ENCODE measurements around the gene PCK1.

PCK1 gene

GRCh38 chr20:57577679-57578475 is 17.0 kb downstream of the PCK1 start:
- no peak for DNase-seq (ENCODE audit: low spot score)

GRCh38 chr20:57578476-57579165 is 17.7 kb downstream of the PCK1 start:
- no peak for DNase-seq (ENCODE audit: low spot score)

GRCh38 chr20:57579331-57579897 is 18.5 kb downstream of the PCK1 start:
- no peak for DNase-seq (ENCODE audit: low spot score)

GRCh38 chr20:57579898-57580447 is 19.1 kb downstream of the PCK1 start:
- DNase-seq (ENCODE audit: low spot score), result no peak

- DNase-seq (ENCODE audit: low spot score), result no peak
Observed at GRCh38 chr20:57580478-57581201, 19.7 kb downstream of the PCK1 start.

GRCh38 chr20:57581202-57582028 is 20.5 kb downstream of the PCK1 start:
- DNase-seq (ENCODE audit: low spot score), result no peak

GRCh38 chr20:57582029-57582378 is 21.1 kb downstream of the PCK1 start:
- no peak for DNase-seq (ENCODE audit: low spot score)

- no peak for DNase-seq (ENCODE audit: low spot score)
Observed at GRCh38 chr20:57582432-57583288, 21.8 kb downstream of the PCK1 start.

GRCh38 chr20:57583289-57584257 is 22.7 kb downstream of the PCK1 start:
- no peak for DNase-seq (ENCODE audit: low spot score)

GRCh38 chr20:57584768-57585461 is 24.0 kb downstream of the PCK1 start:
- DNase-seq (ENCODE audit: low spot score), result no peak

- DNase-seq (ENCODE audit: low spot score), result no peak
Observed at GRCh38 chr20:57585466-57586213, 24.7 kb downstream of the PCK1 start.

GRCh38 chr20:57586370-57586793 is 25.5 kb downstream of the PCK1 start:
- DNase-seq (ENCODE audit: low spot score), result no peak

- no peak for DNase-seq (ENCODE audit: low spot score)
Observed at GRCh38 chr20:57586943-57587277, 26.0 kb downstream of the PCK1 start.

GRCh38 chr20:57587278-57587988 is 26.5 kb downstream of the PCK1 start:
- no peak for DNase-seq (ENCODE audit: low spot score)

- DNase-seq (ENCODE audit: low spot score), result no peak
Observed at GRCh38 chr20:57587989-57588377, 27.1 kb downstream of the PCK1 start.

GRCh38 chr20:57588596-57588995 is 27.7 kb downstream of the PCK1 start:
- DNase-seq (ENCODE audit: low spot score), result no peak

GRCh38 chr20:57589123-57589727 is 28.3 kb downstream of the PCK1 start:
- no peak for DNase-seq (ENCODE audit: low spot score)
